HG02981 (cell line): ENCODE data around the gene PTGIS.
"Not testable (repeated sequence)": the region's sequence is repeated elsewhere in the genome, so short reads cannot be mapped to it uniquely, and the experiment has no call there.

Source experiments
- ATAC-seq: cut with Tn5 transposase; IDR thresholded peaks from one replicate; pipeline ENCODE4 v1.9.1; 2021; ENCODE audit warnings: mild to moderate bottlenecking, moderate library complexity; ENCODE audit not compliant: unreplicated experiment

Gene PTGIS

GRCh38 chr20:49579874-49580812 lies 12.2 kb upstream of the PTGIS start:
- ATAC-seq: no peak

GRCh38 chr20:49579195-49579594 lies 11.3 kb upstream of the PTGIS start:
- no peak for ATAC-seq

GRCh38 chr20:49578436-49578835 lies 10.5 kb upstream of the PTGIS start:
- ATAC-seq: no peak

GRCh38 chr20:49575551-49576060 lies 7.7 kb upstream of the PTGIS start:
- no peak for ATAC-seq

GRCh38 chr20:49573900-49574416 lies 6.0 kb upstream of the PTGIS start:
- no peak for ATAC-seq

- ATAC-seq: no peak
These were observed 4.9 kb upstream of the PTGIS start for GRCh38 chr20:49572857-49573256.

- no peak for ATAC-seq
These were observed 3.6 kb upstream of the PTGIS start for GRCh38 chr20:49571553-49571835.

- no peak for ATAC-seq
These were observed 3.1 kb upstream of the PTGIS start for GRCh38 chr20:49570828-49571552.

GRCh38 chr20:49570161-49570827 lies 2.4 kb upstream of the PTGIS start:
- no peak for ATAC-seq

- no peak for ATAC-seq
These were observed 1.6 kb upstream of the PTGIS start for GRCh38 chr20:49569411-49570115.

GRCh38 chr20:49568278-49569151 lies 578 bp upstream of the PTGIS start:
- no peak for ATAC-seq

- ATAC-seq: no peak
These were observed 1.3 kb downstream of the PTGIS start for GRCh38 chr20:49566401-49567364.

GRCh38 chr20:49564991-49565390 lies 2.9 kb downstream of the PTGIS start:
- not testable (repeated sequence) for ATAC-seq

GRCh38 chr20:49563015-49563980 lies 4.6 kb downstream of the PTGIS start:
- ATAC-seq: no peak

GRCh38 chr20:49562311-49563014 lies 5.5 kb downstream of the PTGIS start:
- no peak for ATAC-seq

- no peak for ATAC-seq
These were observed 6.1 kb downstream of the PTGIS start for GRCh38 chr20:49561806-49562205.

GRCh38 chr20:49561256-49561655 lies 6.7 kb downstream of the PTGIS start:
- no peak for ATAC-seq
